ENCODE data around the gene CPE. TPM values are rescaled to one million over a fixed set of nuclear protein-coding genes. Genes with fewer than 3 reads are reported as not detected.
"Not testable (repeated sequence)": the region's sequence is repeated elsewhere in the genome, so short reads cannot be mapped to it uniquely, and the experiment has no call there.

The CPE gene
- polyA plus RNA-seq, 6 donors from 2014 or later, result not detected

DNA sequence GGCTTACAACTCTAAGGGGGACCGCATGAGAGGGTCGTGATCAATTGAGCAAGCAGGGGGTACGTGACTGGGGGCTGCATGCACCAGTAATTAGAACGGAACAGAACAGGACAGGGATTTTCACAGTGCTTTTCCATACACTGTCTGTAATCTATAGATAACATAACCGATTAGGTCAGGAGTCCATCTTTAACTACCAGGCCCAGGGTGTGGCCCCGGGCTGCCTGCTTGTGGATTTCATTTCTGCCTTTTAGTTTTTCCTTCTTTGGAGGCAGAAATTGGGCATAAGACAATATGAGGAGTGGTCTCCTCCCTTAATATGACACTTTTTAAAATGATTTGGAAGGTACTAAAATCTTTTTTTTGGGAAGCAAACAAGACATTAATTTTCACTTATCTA, 113.8 kb downstream of the CPE start:
- not testable (repeated sequence) for H3K27ac Mint-ChIP-seq; ATAC-seq (ENCODE audit: low read depth in 2 of 2); H3K36me3 Mint-ChIP-seq; H3K4me1 Mint-ChIP-seq; DNase-seq; H3K9me3 Mint-ChIP-seq; H3K4me3 Mint-ChIP-seq
- H3K27me3 Mint-ChIP-seq, result peaks cover 28 to 42% (median 30%) of the 10 kb centered on the region in 3 donors

GRCh38 chr4:165493359-165493758, 114.6 kb downstream of the CPE start:
- Mint-ChIP-seq H3K27me3 (peaks cover 24 to 40% (median 27%) of the 10 kb centered on the region in 3 donors), H3K27ac (peak overlapping the region in 2 of 6 donors; percentile 17 to 96), H3K4me3 (peak overlapping the region in 1 of 8 donors; percentile 66), H3K36me3 (no peaks in the 10 kb centered on the region), H3K4me1 (peaks cover 4 to 6% (median 4%) of the 10 kb centered on the region in 3 donors), H3K9me3 (peaks cover 0 to 1% (median 0%) of the 10 kb centered on the region in 7 donors)
- peak; percentile 60 to 76 for ATAC-seq (ENCODE audit: low read depth in 2 of 2)
- peak; percentile 15 for DNase-seq

DNA sequence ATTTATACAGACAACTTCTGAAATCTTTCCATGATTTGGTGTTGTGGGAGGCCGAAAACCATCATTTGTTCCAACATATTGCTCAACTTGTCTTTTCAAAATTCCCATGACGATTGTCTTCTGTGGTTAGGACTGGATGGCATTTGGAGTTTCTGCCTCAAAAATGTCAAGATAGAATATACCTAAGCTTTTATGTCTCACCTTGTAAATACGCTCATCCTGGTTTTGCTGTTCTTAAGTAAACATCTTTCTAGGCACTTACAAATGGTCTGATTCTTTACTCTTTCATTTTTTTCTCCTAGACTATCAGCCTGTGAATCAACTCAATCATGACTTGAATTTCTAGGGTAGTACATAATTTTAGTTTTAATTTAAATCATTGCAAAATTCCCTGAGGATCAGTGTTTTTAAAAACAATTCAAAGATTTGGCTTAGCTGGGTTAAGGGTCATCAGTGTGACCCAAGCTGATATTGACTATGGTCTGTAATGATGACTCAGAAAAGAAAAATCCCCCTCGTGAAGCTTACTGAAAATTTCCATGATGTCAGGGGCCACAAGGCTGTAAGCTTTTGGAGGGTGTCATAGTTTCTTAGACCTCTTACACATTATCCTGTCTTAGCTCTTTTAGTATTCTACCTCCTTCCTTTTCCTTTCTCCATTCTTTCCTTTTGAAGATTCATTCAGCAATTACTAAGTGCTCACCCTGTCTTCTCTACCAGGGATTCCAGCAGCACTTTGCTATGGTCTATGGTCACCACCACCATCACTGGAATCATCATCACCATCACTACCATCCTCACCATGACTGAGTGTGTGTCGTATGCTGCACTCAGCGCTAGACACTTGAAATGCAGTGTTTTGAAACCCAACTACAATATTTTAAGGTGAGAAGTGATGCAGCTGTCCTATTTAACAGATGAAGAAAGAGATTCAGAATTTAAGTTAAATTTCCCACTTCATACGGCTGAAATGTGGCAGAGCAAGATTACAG, 124.4 kb downstream of the CPE start:
- H3K27me3 Mint-ChIP-seq, result peaks cover 9 to 22% (median 18%) of the 10 kb centered on the region in 3 donors
- no peaks in the 10 kb centered on the region for H3K9me3 Mint-ChIP-seq
- DNase-seq (no peak), ATAC-seq (ENCODE audit: low read depth in 2 of 2) (no peak)
- H3K4me3 Mint-ChIP-seq, result peak overlapping the region in 1 of 8 donors; percentile 57
- no peak overlapping the region for H3K27ac Mint-ChIP-seq
- H3K36me3 Mint-ChIP-seq, result no peaks in the 10 kb centered on the region
- no peaks in the 10 kb centered on the region for H3K4me1 Mint-ChIP-seq

DNA sequence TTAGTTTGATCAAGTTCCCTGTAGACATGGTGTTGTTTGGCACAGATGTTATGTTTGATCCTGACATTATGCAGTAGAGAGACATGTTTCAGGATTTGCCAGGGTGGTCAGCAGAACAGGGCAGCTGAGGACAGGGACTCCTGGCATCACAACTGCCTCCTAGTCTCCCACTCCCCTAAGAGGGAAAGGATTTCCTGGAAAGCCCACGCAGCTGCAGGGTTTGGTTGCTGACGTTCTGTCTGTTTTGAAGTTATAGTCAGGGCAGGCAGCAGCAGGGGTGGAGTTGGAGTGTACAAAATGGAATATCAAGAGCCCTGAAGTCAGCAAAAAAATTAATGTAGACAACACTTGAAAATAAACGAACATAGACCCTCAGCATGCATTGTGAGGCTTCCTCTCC, 125.4 kb downstream of the CPE start:
- no peaks in the 10 kb centered on the region for H3K36me3 Mint-ChIP-seq
- H3K4me1 Mint-ChIP-seq, result no peaks in the 10 kb centered on the region
- DNase-seq, result no peak
- ATAC-seq (ENCODE audit: low read depth in 2 of 2), result no peak
- no peak overlapping the region for H3K27ac Mint-ChIP-seq
- peaks cover 7 to 17% (median 16%) of the 10 kb centered on the region in 3 donors for H3K27me3 Mint-ChIP-seq
- no peak overlapping the region for H3K4me3 Mint-ChIP-seq
- H3K9me3 Mint-ChIP-seq, result no peaks in the 10 kb centered on the region

DNA sequence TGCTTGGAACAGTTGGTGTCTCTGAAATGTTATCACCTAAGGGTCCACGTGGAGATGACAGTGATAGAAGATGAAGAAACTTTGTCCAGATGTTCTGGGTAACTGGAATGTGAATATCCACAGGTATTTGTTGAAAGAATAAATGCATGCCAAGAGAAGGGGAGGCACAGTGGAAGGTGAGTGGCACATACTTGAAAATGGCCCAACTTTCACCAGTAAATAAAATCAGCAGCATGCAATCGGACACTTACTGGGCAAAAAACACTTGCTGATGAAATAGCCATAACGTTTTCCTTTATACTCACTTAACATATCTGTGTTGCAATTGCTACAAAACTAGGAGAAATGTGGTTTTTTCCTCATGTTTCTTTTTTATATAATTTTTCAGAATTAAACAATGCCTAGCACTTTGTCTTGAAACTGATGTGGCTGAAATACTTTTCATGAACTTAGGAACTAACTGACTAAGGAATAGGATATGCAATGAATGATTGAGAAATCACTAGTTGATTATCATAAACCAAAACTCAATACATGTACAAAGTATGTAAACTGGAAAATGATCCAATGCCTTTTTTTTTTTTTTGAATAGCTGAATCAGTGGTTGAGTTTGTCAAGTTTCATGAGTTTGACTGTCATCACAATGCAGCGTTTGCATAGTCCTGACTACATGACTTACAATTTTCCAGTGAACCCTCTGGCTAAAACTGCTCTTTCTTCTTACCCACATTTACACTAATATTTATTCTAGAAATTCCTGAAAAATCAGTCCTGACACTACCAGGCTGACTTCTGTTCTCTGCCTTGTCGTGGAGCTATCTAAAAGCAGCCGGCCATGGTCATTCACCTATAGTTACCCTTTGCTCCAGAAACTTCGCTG, 127.4 kb downstream of the CPE start:
- no peaks in the 10 kb centered on the region for H3K36me3 Mint-ChIP-seq
- no peak for ATAC-seq (ENCODE audit: low read depth in 2 of 2)
- H3K27me3 Mint-ChIP-seq, result peaks cover 7 to 20% (median 12%) of the 10 kb centered on the region in 3 donors
- DNase-seq, result no peak
- no peaks in the 10 kb centered on the region for H3K4me1 Mint-ChIP-seq
- no peak overlapping the region for H3K27ac Mint-ChIP-seq
- no peaks in the 10 kb centered on the region for H3K9me3 Mint-ChIP-seq
- no peak overlapping the region for H3K4me3 Mint-ChIP-seq

GRCh38 chr4:165506849-165507248, 128.0 kb downstream of the CPE start:
- Mint-ChIP-seq H3K36me3 (no peaks in the 10 kb centered on the region), H3K4me3 (no peak overlapping the region), H3K9me3 (no peaks in the 10 kb centered on the region), H3K27ac (no peak overlapping the region), H3K4me1 (no peaks in the 10 kb centered on the region), H3K27me3 (peaks cover 7 to 20% (median 11%) of the 10 kb centered on the region in 3 donors)
- ATAC-seq (ENCODE audit: low read depth in 2 of 2), result no peak
- DNase-seq, result no peak

DNA sequence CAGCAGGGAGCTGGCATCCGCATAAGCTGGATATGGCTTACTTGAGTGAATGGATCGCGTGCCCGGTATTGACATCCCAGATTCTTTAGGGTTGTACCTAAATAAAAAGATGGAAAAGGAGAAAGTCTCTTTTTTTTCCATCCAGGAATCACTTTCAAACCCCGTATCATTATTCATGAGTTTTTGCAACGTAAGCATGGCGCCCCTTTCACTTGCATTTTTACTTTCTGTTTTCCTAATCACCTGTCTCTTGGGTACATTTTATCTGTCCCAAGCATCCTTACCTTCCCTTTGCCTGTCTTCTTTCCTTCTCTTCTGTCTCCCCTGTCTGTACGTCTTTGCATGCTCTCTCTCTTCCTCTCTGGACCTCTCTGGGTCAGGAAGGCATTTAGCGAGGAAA, 128.6 kb downstream of the CPE start:
- Mint-ChIP-seq H3K27ac (no peak overlapping the region), H3K36me3 (no peaks in the 10 kb centered on the region), H3K9me3 (no peaks in the 10 kb centered on the region), H3K4me3 (no peak overlapping the region), H3K4me1 (no peaks in the 10 kb centered on the region), H3K27me3 (peaks cover 6 to 20% (median 9%) of the 10 kb centered on the region in 3 donors)
- DNase-seq (no peak), ATAC-seq (ENCODE audit: low read depth in 2 of 2) (no peak)

DNA sequence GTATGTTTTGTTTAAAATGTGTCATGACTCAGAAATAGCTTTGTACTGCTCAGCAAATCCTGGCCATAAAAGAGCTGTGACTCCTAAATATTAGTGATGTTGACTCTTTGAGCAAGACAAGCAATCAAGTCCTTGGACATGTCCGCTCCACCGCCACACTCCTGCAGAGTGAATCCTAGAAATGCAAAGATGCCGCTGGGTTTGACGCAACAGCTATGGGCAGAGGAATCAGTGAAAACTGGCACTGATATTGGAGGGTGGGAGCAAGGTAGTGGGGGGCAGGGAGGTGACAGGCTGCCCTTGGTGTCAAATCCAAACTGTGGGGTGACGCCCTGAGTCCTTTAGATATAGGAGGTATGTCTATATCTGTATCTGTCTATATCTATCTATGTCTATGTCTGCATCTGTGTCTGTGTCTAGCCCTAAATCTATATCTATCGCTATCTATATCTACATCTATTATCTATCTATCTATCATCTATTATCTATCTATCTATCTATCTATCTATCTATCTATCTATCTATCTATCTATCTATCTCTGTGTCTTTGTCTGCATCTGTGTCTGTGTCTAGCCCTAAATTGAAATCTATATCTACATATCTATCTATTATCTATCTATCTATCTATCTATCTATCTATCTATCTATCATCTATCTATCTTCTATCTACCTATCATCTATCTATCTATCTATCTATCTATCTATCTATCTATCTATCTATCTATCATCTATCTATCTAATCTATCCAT, 129.7 kb downstream of the CPE start:
- H3K4me3 Mint-ChIP-seq, result no peak overlapping the region
- ATAC-seq (ENCODE audit: low read depth in 2 of 2) (no peak), DNase-seq (no peak)
- H3K9me3 Mint-ChIP-seq, result no peaks in the 10 kb centered on the region
- H3K27ac Mint-ChIP-seq, result no peak overlapping the region
- H3K4me1 Mint-ChIP-seq, result no peaks in the 10 kb centered on the region
- no peaks in the 10 kb centered on the region for H3K36me3 Mint-ChIP-seq
- peaks cover 6 to 23% (median 21%) of the 10 kb centered on the region in 3 donors for H3K27me3 Mint-ChIP-seq

- Mint-ChIP-seq H3K36me3 (no peaks in the 10 kb centered on the region), H3K4me1 (no peaks in the 10 kb centered on the region), H3K4me3 (no peak overlapping the region), H3K27me3 (peaks cover 4 to 27% (median 25%) of the 10 kb centered on the region in 3 donors), H3K27ac (no peak overlapping the region), H3K9me3 (no peaks in the 10 kb centered on the region)
- DNase-seq, result no peak
- no peak for ATAC-seq (ENCODE audit: low read depth in 2 of 2)
These were observed 133.6 kb downstream of the CPE start for GRCh38 chr4:165512424-165512823.

- Mint-ChIP-seq H3K4me3 (no peak overlapping the region), H3K4me1 (no peaks in the 10 kb centered on the region), H3K9me3 (no peaks in the 10 kb centered on the region), H3K27ac (no peak overlapping the region), H3K36me3 (no peaks in the 10 kb centered on the region), H3K27me3 (peaks cover 0 to 18% (median 17%) of the 10 kb centered on the region in 3 donors)
- ATAC-seq (ENCODE audit: low read depth in 2 of 2) (no peak), DNase-seq (no peak)
These were observed 135.9 kb downstream of the CPE start for GRCh38 chr4:165514739-165515138.

GRCh38 chr4:165515201-165515600, 136.4 kb downstream of the CPE start:
- ATAC-seq (ENCODE audit: low read depth in 2 of 2), result no peak
- Mint-ChIP-seq H3K4me3 (no peak overlapping the region), H3K36me3 (no peaks in the 10 kb centered on the region), H3K27ac (no peak overlapping the region), H3K9me3 (no peaks in the 10 kb centered on the region), H3K4me1 (no peaks in the 10 kb centered on the region), H3K27me3 (peaks cover 0 to 18% (median 14%) of the 10 kb centered on the region in 3 donors)
- DNase-seq, result no peak

- Mint-ChIP-seq H3K36me3 (no peaks in the 10 kb centered on the region), H3K27me3 (peaks cover 0 to 18% (median 13%) of the 10 kb centered on the region in 3 donors), H3K9me3 (no peaks in the 10 kb centered on the region), H3K4me3 (no peak overlapping the region), H3K4me1 (no peaks in the 10 kb centered on the region), H3K27ac (no peak overlapping the region)
- DNase-seq, result no peak
- no peak for ATAC-seq (ENCODE audit: low read depth in 2 of 2)
These were observed 137.5 kb downstream of the CPE start for GRCh38 chr4:165516281-165516833.

DNA sequence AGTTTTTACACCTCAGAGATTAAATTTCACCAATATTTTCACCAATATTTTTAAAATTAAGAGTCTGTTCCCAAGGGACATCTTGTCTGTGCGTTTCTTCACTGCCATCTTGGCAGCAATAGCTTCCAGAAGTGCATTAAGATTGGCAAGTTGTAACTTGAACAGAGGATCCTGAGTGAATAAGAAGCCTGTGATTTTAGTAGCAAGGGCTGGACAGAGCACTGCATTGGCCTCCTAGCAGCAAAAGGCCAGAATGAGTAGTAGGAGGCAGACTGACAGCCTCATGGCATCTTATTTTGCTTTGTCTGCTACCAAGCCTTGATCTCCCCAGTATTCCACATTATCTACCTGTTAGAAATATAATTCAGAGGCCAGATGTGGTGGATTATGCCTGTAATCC, 138.4 kb downstream of the CPE start:
- H3K4me3 Mint-ChIP-seq, result no peak overlapping the region
- ATAC-seq (ENCODE audit: low read depth in 2 of 2), result no peak
- no peak for DNase-seq
- H3K27ac Mint-ChIP-seq, result no peak overlapping the region
- H3K27me3 Mint-ChIP-seq, result peaks cover 0 to 18% (median 13%) of the 10 kb centered on the region in 3 donors
- no peaks in the 10 kb centered on the region for H3K9me3 Mint-ChIP-seq
- H3K36me3 Mint-ChIP-seq, result no peaks in the 10 kb centered on the region
- H3K4me1 Mint-ChIP-seq, result no peaks in the 10 kb centered on the region
